Esophagus squamous epithelium (tissue), 4 donors: ENCODE data around the gene NEDD4L.

Experiments used
- CTCF ChIP-seq, 6 experiments: fragments of 450-650 bp in 4 of 6; fragments of 200-600 bp in 2 of 6; sonication (generic) in 2 of 6; IDR thresholded peaks; one replicate each; pipeline ENCODE4 v1.5.1; 2016 to 2019; ENCODE audit warnings: antibody characterized with exemption in 6 of 6, mild to moderate bottlenecking in 4 of 6, moderate library complexity in 4 of 6
- POLR2A ChIP-seq, 4 donors: fragments of 450-650 bp; IDR thresholded peaks; one replicate each; pipeline ENCODE4 v1.6.1; 2017; ENCODE audit warnings: antibody characterized with exemption in 4 of 4, mild to moderate bottlenecking in 4 of 4, moderate library complexity in 3 of 4

GRCh38 chr18:58359620-58360019 is 315.6 kb downstream of the NEDD4L start:
- TF ChIP-seq CTCF (IDR thresholded peaks at IDR 0.05) (no peak), POLR2A (IDR thresholded peaks at IDR 0.05) (no peak)
